Hepatocyte (in vitro differentiated cells): ENCODE results near the gene CHST11. TPM values are rescaled to one million over a fixed set of nuclear protein-coding genes. Genes with fewer than 3 reads are reported as not detected.

Experiments
- DNase-seq: peaks from one replicate; pipeline ENCODE4 v3.0.0-alpha.2; 2016; ENCODE audit warnings: low spot score
- H2AFZ ChIP-seq: fragments of 200-600 bp; sonication (generic); 2 replicates; pipeline ENCODE4 v1.6.0; 2016; ENCODE audit warnings: antibody characterized with exemption, mild to moderate bottlenecking
- H3K27ac ChIP-seq: fragments of 200-600 bp; sonication (generic); 2 replicates; pipeline ENCODE4 v1.5.1; 2016; ENCODE audit warnings: mild to moderate bottlenecking
- H3K27me3 ChIP-seq: fragments of 200-600 bp; sonication (generic); 2 replicates; pipeline ENCODE4 v1.6.1; 2016
- H3K36me3 ChIP-seq: fragments of 200-600 bp; sonication (generic); replicated peaks from 2 replicates; pipeline ENCODE4 v1.5.1; 2016; ENCODE audit warnings: low read depth; ENCODE audit not compliant: insufficient read depth
- H3K4me1 ChIP-seq: fragments of 200-600 bp; sonication (generic); 2 replicates; pipeline ENCODE4 v1.5.1; 2016; ENCODE audit warnings: mild to moderate bottlenecking, moderate library complexity; ENCODE audit not compliant: insufficient read depth
- H3K4me2 ChIP-seq: fragments of 200-600 bp; sonication (generic); 2 replicates; pipeline ENCODE4 v1.6.0; 2016
- H3K4me3 ChIP-seq: fragments of 200-600 bp; sonication (generic); 2 replicates; pipeline ENCODE4 v1.5.1; 2016; ENCODE audit warnings: mild to moderate bottlenecking
- H3K79me2 ChIP-seq: fragments of 200-600 bp; sonication (generic); 2 replicates; pipeline ENCODE4 v1.6.0; 2017; ENCODE audit warnings: mild to moderate bottlenecking
- H3K9me2 ChIP-seq: fragments of 200-600 bp; sonication (generic); replicated peaks from 2 replicates; pipeline ENCODE4 v1.6.0; 2017; ENCODE audit warnings: mild to moderate bottlenecking; ENCODE audit not compliant: insufficient read depth
- H3K9me3 ChIP-seq: fragments of 200-600 bp; sonication (generic); 2 replicates; pipeline ENCODE4 v1.5.1; 2016; ENCODE audit warnings: low read depth, mild to moderate bottlenecking
- H4K20me1 ChIP-seq: fragments of 200-600 bp; sonication (generic); 2 replicates; pipeline ENCODE4 v1.6.0; 2016; ENCODE audit warnings: mild to moderate bottlenecking; ENCODE audit not compliant: insufficient read depth, poor library complexity, severe bottlenecking
- EZH2 ChIP-seq: fragments of 200-600 bp; sonication (generic); IDR thresholded peaks from 2 replicates; pipeline ENCODE4 v1.6.1; 2016; ENCODE audit warnings: antibody characterized with exemption, mild to moderate bottlenecking, borderline replicate concordance
- EZH2phosphoT487 ChIP-seq: fragments of 200-600 bp; sonication (generic); IDR thresholded peaks from one replicate; pipeline ENCODE4 v1.6.1; 2018; ENCODE audit warnings: antibody characterized with exemption, mild to moderate bottlenecking, low read depth, moderate library complexity; ENCODE audit not compliant: unreplicated experiment, severe bottlenecking
- WGBS: methylation state at CpG from one replicate; pipeline ENCODE4 v1.1.6; 2016; ENCODE audit warnings: low lambda C conversion rate; ENCODE audit errors: missing lambda C conversion rate; 5-methylcytosine and 5-hydroxymethylcytosine counted together
- polyA plus RNA-seq: library from polyadenylated mRNA; unstranded; fragments of >200 nt; fragmentation: Nextera tagmentation; extraction: Ambion mirVana; gene quantifications from 2 replicates; pipeline ENCODE4 v1.2.1, GENCODE V29; 2016
- total RNA-seq: library from RNA; depleted of rRNA; stranded (reverse); fragments of >200 nt; gene quantifications from 2 replicates; pipeline ENCODE4 v1.2.3, GENCODE V29; 2014
- TF ChIP-seq, protein P1 (sequence below): fragments of 200-600 bp; sonication (generic); IDR thresholded peaks from 2 replicates; pipeline ENCODE4 v1.5.1; 2016; ENCODE audit warnings: antibody characterized with exemption, mild to moderate bottlenecking; ENCODE audit not compliant: poor library complexity

Gene CHST11
- total and polyA plus RNA-seq, 2 experiments from 2014 or later = 5.2 to 8.9 TPM

DNA sequence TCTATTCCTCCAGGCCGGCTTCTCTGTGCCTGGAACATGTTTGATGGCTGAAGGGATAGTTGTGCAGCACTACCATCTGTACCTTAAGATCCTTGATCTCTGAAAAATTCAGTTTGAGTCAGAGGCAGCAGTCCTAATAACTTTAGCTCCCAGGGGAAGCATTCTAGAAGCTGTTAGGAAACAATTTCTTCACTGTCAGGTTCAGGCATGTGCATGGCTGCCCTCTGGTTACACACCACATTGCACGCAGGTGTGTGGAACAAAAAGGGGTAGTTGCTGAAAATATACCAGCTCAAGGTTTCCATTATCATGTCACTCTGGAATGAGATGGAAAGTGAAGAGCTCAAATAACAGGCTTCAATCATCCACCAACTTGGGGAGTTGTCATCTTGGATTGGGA lies 80.1 kb downstream of the CHST11 start:
- no peak for DNase-seq
- no peak overlapping the region for H3K4me2 ChIP-seq
- H3K4me3 ChIP-seq = no peak overlapping the region
- no peaks in the 10 kb centered on the region for H3K27me3 ChIP-seq
- H3K9me2 ChIP-seq = no peaks in the 10 kb centered on the region
- H3K27ac ChIP-seq = no peak overlapping the region
- no peaks in the 10 kb centered on the region for H3K36me3 ChIP-seq
- H3K9me3 ChIP-seq = no peaks in the 10 kb centered on the region
- no peaks in the 10 kb centered on the region for H4K20me1 ChIP-seq
- no peaks in the 10 kb centered on the region for H3K79me2 ChIP-seq
- H2AFZ ChIP-seq = no peak overlapping the region
- WGBS = 80% methylated on average over 2 of the region's 2 CpGs
- no peak for TF ChIP-seq EZH2phosphoT487
- TF ChIP-seq EZH2 = no peak
- TF ChIP-seq, protein P1, sequence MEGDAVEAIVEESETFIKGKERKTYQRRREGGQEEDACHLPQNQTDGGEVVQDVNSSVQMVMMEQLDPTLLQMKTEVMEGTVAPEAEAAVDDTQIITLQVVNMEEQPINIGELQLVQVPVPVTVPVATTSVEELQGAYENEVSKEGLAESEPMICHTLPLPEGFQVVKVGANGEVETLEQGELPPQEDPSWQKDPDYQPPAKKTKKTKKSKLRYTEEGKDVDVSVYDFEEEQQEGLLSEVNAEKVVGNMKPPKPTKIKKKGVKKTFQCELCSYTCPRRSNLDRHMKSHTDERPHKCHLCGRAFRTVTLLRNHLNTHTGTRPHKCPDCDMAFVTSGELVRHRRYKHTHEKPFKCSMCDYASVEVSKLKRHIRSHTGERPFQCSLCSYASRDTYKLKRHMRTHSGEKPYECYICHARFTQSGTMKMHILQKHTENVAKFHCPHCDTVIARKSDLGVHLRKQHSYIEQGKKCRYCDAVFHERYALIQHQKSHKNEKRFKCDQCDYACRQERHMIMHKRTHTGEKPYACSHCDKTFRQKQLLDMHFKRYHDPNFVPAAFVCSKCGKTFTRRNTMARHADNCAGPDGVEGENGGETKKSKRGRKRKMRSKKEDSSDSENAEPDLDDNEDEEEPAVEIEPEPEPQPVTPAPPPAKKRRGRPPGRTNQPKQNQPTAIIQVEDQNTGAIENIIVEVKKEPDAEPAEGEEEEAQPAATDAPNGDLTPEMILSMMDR = no peak
- H3K4me1 ChIP-seq = peaks cover 15% of the 10 kb centered on the region

GRCh38 chr12:104538056-104538455 lies 81.3 kb downstream of the CHST11 start:
- TF ChIP-seq EZH2phosphoT487 (no peak), EZH2 (no peak)
- TF ChIP-seq, protein P1 = no peak
- Histone ChIP-seq H3K79me2 (no peaks in the 10 kb centered on the region), H3K36me3 (no peaks in the 10 kb centered on the region), H4K20me1 (no peaks in the 10 kb centered on the region), H3K9me2 (no peaks in the 10 kb centered on the region), H3K4me2 (no peak overlapping the region), H3K4me3 (no peak overlapping the region), H3K27ac (no peak overlapping the region), H2AFZ (no peak overlapping the region), H3K4me1 (peaks cover 15% of the 10 kb centered on the region), H3K27me3 (no peaks in the 10 kb centered on the region), H3K9me3 (no peaks in the 10 kb centered on the region)
- DNase-seq = no peak
- WGBS = 95% methylated on average over 4 of the region's 4 CpGs

GRCh38 chr12:104538891-104539462 lies 82.2 kb downstream of the CHST11 start:
- Histone ChIP-seq H3K4me3 (no peak overlapping the region), H3K9me2 (no peaks in the 10 kb centered on the region), H2AFZ (no peak overlapping the region), H3K4me2 (no peak overlapping the region), H3K9me3 (no peaks in the 10 kb centered on the region), H4K20me1 (no peaks in the 10 kb centered on the region), H3K36me3 (no peaks in the 10 kb centered on the region), H3K27ac (no peak overlapping the region), H3K27me3 (no peaks in the 10 kb centered on the region), H3K79me2 (no peaks in the 10 kb centered on the region), H3K4me1 (peaks cover 14% of the 10 kb centered on the region)
- DNase-seq = no peak
- TF ChIP-seq EZH2 (no peak), EZH2phosphoT487 (no peak)
- TF ChIP-seq, protein P1 = no peak
- 90% methylated on average over 6 of the region's 6 CpGs for WGBS

GRCh38 chr12:104544836-104545235 lies 88.1 kb downstream of the CHST11 start:
- Histone ChIP-seq H3K79me2 (no peaks in the 10 kb centered on the region), H3K9me3 (no peaks in the 10 kb centered on the region), H2AFZ (no peak overlapping the region), H3K4me3 (no peak overlapping the region), H3K27ac (no peak overlapping the region), H3K9me2 (no peaks in the 10 kb centered on the region), H4K20me1 (no peaks in the 10 kb centered on the region), H3K36me3 (no peaks in the 10 kb centered on the region), H3K4me1 (no peaks in the 10 kb centered on the region), H3K27me3 (no peaks in the 10 kb centered on the region), H3K4me2 (no peak overlapping the region)
- no peak for DNase-seq
- 75% methylated on average over 5 of the region's 5 CpGs for WGBS
- TF ChIP-seq EZH2phosphoT487 (no peak), EZH2 (no peak)
- TF ChIP-seq, protein P1 = no peak
